ENCODE measurements around the gene FAN1. TPM values are rescaled to one million over a fixed set of nuclear protein-coding genes. Genes with fewer than 3 reads are reported as not detected.

Gene FAN1
- total RNA-seq = 25.1 and 26.6 TPM in 2 replicates
- long read RNA-seq, full-length matches to known transcripts = 23 of 66 reads
- long read RNA-seq, partial matches to known transcripts = 24 of 66 reads
- long read RNA-seq, other reads (novel, unspliced or antisense) = 19 of 66 reads

DNA sequence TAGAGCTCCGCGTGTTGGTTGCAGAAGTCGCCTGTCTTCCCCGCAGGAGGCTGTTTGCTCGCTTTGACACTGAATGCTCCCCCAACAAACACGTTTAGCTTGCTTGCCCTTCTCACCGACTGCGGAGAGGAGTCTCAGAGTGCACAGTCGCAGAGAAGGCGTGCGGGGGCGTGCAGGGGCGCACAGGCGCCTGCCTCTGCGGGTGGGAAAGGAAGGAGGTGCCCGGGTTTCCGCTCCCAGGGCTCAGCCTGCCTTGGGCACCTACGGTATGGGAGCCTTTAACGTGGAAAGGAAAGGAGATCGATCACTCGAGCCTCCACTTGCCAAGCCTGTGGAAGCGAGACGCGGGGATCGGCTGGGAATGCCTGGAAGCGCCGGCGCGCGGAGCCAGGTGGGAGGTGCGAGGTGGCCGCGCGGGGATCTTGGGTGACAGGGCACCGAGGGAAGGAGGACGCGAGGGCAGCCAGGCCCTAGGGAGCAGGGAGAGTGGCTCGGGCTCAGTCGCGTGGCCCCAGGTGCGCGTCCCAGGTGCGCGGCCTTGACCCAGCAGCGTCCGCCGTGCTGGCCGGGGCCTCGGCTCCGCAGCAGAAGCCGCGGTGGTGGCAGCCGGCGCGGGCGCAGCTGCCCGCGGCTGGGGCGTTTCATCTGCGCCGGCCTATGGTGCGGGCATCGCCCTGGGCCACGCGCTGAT lies at the start of gene FAN1:
FAN1 (plus strand) TSS at position 419 of the 691 bp plus-strand sequence. CDS start 749 bp downstream, outside the sequence.
- no peak for TF ChIP-seq CTCF (IDR thresholded peaks at IDR 0.05; ENCODE audit: unreplicated experiment)
- Mint-ChIP-seq H3K27me3 (no peaks in the 10 kb centered on the region), H3K4me3 (ENCODE audit: low read depth) (peak within 1 kb of the TSS; percentile 92), H3K9me3 (ENCODE audit: low read depth) (no peaks in the 10 kb centered on the region), H3K36me3 (ENCODE audit: insufficient read depth) (peaks cover 1% of the 10 kb centered on the region), H3K4me1 (ENCODE audit: low read depth) (peaks cover 9% of the 10 kb centered on the region), H3K27ac (peak within 1 kb of the TSS; percentile 93)
- peak; percentile 78 for DNase-seq (ENCODE audit: low spot score, unreplicated experiment)

- H3K27ac Mint-ChIP-seq = no peak overlapping the region
- H3K4me1 Mint-ChIP-seq (ENCODE audit: low read depth) = no peaks in the 10 kb centered on the region
- H3K4me3 Mint-ChIP-seq (ENCODE audit: low read depth) = no peak overlapping the region
- H3K9me3 Mint-ChIP-seq (ENCODE audit: low read depth) = no peaks in the 10 kb centered on the region
- no peaks in the 10 kb centered on the region for H3K27me3 Mint-ChIP-seq
- no peaks in the 10 kb centered on the region for H3K36me3 Mint-ChIP-seq (ENCODE audit: insufficient read depth)
- no peak for DNase-seq (ENCODE audit: low spot score, unreplicated experiment)
- TF ChIP-seq CTCF (IDR thresholded peaks at IDR 0.05; ENCODE audit: unreplicated experiment) = peak; percentile 71
These were observed 44.4 kb upstream of the FAN1 start for GRCh38 chr15:30859091-30859874.

- Mint-ChIP-seq H3K27ac (no peak overlapping the region), H3K4me1 (ENCODE audit: low read depth) (no peaks in the 10 kb centered on the region), H3K36me3 (ENCODE audit: insufficient read depth) (no peaks in the 10 kb centered on the region), H3K27me3 (no peaks in the 10 kb centered on the region), H3K4me3 (ENCODE audit: low read depth) (no peak overlapping the region), H3K9me3 (ENCODE audit: low read depth) (no peaks in the 10 kb centered on the region)
- DNase-seq (ENCODE audit: low spot score, unreplicated experiment) = no peak
- TF ChIP-seq CTCF (IDR thresholded peaks at IDR 0.05; ENCODE audit: unreplicated experiment) = no peak
These were observed 38.5 kb upstream of the FAN1 start for GRCh38 chr15:30865257-30865656.

GRCh38 chr15:30870681-30871080 lies 33.0 kb upstream of the FAN1 start:
- Mint-ChIP-seq H3K27ac (no peak overlapping the region), H3K4me3 (ENCODE audit: low read depth) (no peak overlapping the region), H3K4me1 (ENCODE audit: low read depth) (no peaks in the 10 kb centered on the region), H3K27me3 (no peaks in the 10 kb centered on the region), H3K9me3 (ENCODE audit: low read depth) (no peaks in the 10 kb centered on the region), H3K36me3 (ENCODE audit: insufficient read depth) (no peaks in the 10 kb centered on the region)
- no peak for DNase-seq (ENCODE audit: low spot score, unreplicated experiment)
- TF ChIP-seq CTCF (IDR thresholded peaks at IDR 0.05; ENCODE audit: unreplicated experiment) = no peak

DNA sequence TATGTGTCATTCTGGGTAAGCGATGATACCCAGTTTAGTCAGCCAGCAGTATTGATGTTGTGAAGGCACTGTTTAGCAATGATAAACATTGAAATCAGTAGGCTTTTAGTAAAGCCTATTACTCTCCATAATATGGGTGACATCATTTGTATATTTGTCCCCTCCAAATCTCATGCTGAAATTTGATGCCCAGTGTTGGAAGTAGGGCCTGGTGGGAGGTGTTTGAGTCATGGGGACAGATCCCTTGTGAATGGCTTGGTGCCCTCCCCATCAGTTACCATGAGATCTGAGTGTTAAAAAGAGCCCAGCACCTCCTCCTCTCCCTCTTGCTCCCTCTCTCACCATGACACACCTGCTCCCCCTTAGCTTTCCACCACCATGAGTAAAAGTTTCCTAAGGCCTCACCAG lies 31.4 kb upstream of the FAN1 start:
- Mint-ChIP-seq H3K36me3 (ENCODE audit: insufficient read depth) (no peaks in the 10 kb centered on the region), H3K4me3 (ENCODE audit: low read depth) (no peak overlapping the region), H3K4me1 (ENCODE audit: low read depth) (no peaks in the 10 kb centered on the region), H3K27ac (no peak overlapping the region), H3K9me3 (ENCODE audit: low read depth) (no peaks in the 10 kb centered on the region), H3K27me3 (no peaks in the 10 kb centered on the region)
- no peak for TF ChIP-seq CTCF (IDR thresholded peaks at IDR 0.05; ENCODE audit: unreplicated experiment)
- DNase-seq (ENCODE audit: low spot score, unreplicated experiment) = no peak
